Prostate gland (tissue), 2 donors: Measurements from ENCODE around the gene ARHGAP9. TPM values are rescaled to one million over a fixed set of nuclear protein-coding genes. Genes with fewer than 3 reads are reported as not detected.
A peak's percentile ranks its signal among the peaks of the same experiment; 100 is the strongest.

Experiments used
- DNase-seq: peaks from one replicate; pipeline ENCODE4 v3.0.0-alpha.2; 2019; ENCODE audit warnings: low spot score
- H3K27ac ChIP-seq, 2 donors: fragments of 200-600 bp; sonication (generic); 2 replicates each; pipeline ENCODE4 v1.5.1; 2017 to 2019
- H3K27me3 ChIP-seq: fragments of 200-600 bp; sonication (generic); replicated peaks from 2 replicates; pipeline ENCODE4 v1.5.1; 2019; ENCODE audit not compliant: insufficient read depth
- H3K36me3 ChIP-seq, 2 donors: fragments of 200-600 bp; sonication (generic); 1 replicate in 1 of 2; 2 replicates in 1 of 2; pipeline versions ENCODE4 v1.5.1 to v1.8.1; 2017 to 2019
- H3K4me1 ChIP-seq: fragments of 200-600 bp; sonication (generic); replicated peaks from 2 replicates; pipeline ENCODE4 v1.5.1; 2019
- H3K4me3 ChIP-seq, 2 donors: fragments of 200-600 bp; sonication (generic); 2 replicates each; pipeline ENCODE4 v1.5.1; 2017 to 2019
- H3K9me3 ChIP-seq: fragments of 200-600 bp; sonication (generic); 2 replicates; pipeline ENCODE4 v1.5.1; 2017
- CTCF ChIP-seq, 4 experiments: fragments of 200-600 bp in 2 of 4; fragments of 450-650 bp in 2 of 4; sonication (generic) in 2 of 4; IDR thresholded peaks; 1 replicate in 3 of 4; 2 replicates in 1 of 4; pipeline ENCODE4 v1.5.1; 2016 to 2019; ENCODE audit warnings: antibody characterized with exemption in 4 of 4, mild to moderate bottlenecking in 2 of 4, moderate library complexity in 2 of 4
- POLR2A ChIP-seq: fragments of 450-650 bp; IDR thresholded peaks from one replicate; pipeline ENCODE4 v1.6.1; 2016; ENCODE audit warnings: antibody characterized with exemption, mild to moderate bottlenecking
- POLR2AphosphoS5 ChIP-seq: sonication (generic); formaldehyde crosslinking; IDR thresholded peaks from one replicate; pipeline ENCODE4 v1.6.1; 2017; ENCODE audit warnings: antibody characterized with exemption
- WGBS: methylation state at CpG from one replicate; pipeline ENCODE4 v1.1.5; 2018; 5-methylcytosine and 5-hydroxymethylcytosine counted together
- intact Hi-C: fragments of 100-400 bp; cut with DNase I; formaldehyde crosslinking; loops from one replicate; pipeline ENCODE4 v1.14.2; 2022
- total RNA-seq, 2 donors: library from RNA; depleted of rRNA; stranded (reverse); fragments of >200 nt; gene quantifications; one replicate each; pipeline ENCODE4 v1.1.0, GENCODE V29; 2016

The ARHGAP9 gene
- total RNA-seq, 2 donors from 2014 or later, result 3.5 to 13.6 TPM

- Histone ChIP-seq H3K9me3 (no peaks in the 10 kb centered on the region), H3K4me3 (no peak overlapping the region), H3K27ac (no peak overlapping the region), H3K36me3 (peaks cover 8 to 14% of the 10 kb centered on the region in 2 donors), H3K27me3 (no peaks in the 10 kb centered on the region), H3K4me1 (peaks cover 21% of the 10 kb centered on the region)
- no peak for TF ChIP-seq CTCF (IDR thresholded peaks at IDR 0.05)
- TF ChIP-seq POLR2AphosphoS5, result no peak
- no peak for TF ChIP-seq POLR2A
- no peak for DNase-seq
- intact Hi-C loops, result no loop called here
- 80% methylated on average over 4 of the region's 4 CpGs for WGBS
Observed at GRCh38 chr12:57526477-57527126, 46.9 kb upstream of the ARHGAP9 start.

- H3K27me3 ChIP-seq, result no peaks in the 10 kb centered on the region
- WGBS, result 73% methylated on average over 16 of the region's 16 CpGs
- no peak for DNase-seq
- peaks cover 21% of the 10 kb centered on the region for H3K4me1 ChIP-seq
- H3K9me3 ChIP-seq, result no peaks in the 10 kb centered on the region
- intact Hi-C loops, result no loop called here
- no peak overlapping the region for H3K4me3 ChIP-seq
- TF ChIP-seq POLR2AphosphoS5 (no peak), CTCF (IDR thresholded peaks at IDR 0.05) (no peak), POLR2A (no peak)
- peaks cover 8 to 14% of the 10 kb centered on the region in 2 donors for H3K36me3 ChIP-seq
- no peak overlapping the region for H3K27ac ChIP-seq
Observed at GRCh38 chr12:57525615-57526383, 46.1 kb upstream of the ARHGAP9 start.

- Histone ChIP-seq H3K27me3 (no peaks in the 10 kb centered on the region), H3K9me3 (no peaks in the 10 kb centered on the region), H3K36me3 (peaks cover 8 to 14% of the 10 kb centered on the region in 2 donors), H3K27ac (peak overlapping the region in 1 of 2 donors; percentile 99), H3K4me1 (peaks cover 21% of the 10 kb centered on the region), H3K4me3 (peak overlapping the region in 1 of 2 donors; percentile 85)
- no peak for TF ChIP-seq POLR2A
- no peak for TF ChIP-seq CTCF (IDR thresholded peaks at IDR 0.05)
- TF ChIP-seq POLR2AphosphoS5, result no peak
- WGBS, result 61% methylated on average over 11 of the region's 11 CpGs
- DNase-seq, result no peak
- intact Hi-C loops, result loop anchor here (5.0 kb wide), 1 partner anchor 82 kb away; no protein-coding TSS in a partner anchor
Observed at GRCh38 chr12:57524814-57525614, 45.3 kb upstream of the ARHGAP9 start.

- 59% methylated on average over 14 of the region's 14 CpGs for WGBS
- no peaks in the 10 kb centered on the region for H3K27me3 ChIP-seq
- intact Hi-C loops, result loop anchor here (5.0 kb wide), 1 partner anchor 83 kb away; no protein-coding TSS in a partner anchor
- H3K36me3 ChIP-seq, result peaks cover 5 to 8% of the 10 kb centered on the region in 2 donors
- H3K27ac ChIP-seq, result peak overlapping the region; percentile 99
- H3K9me3 ChIP-seq, result no peaks in the 10 kb centered on the region
- H3K4me1 ChIP-seq, result peaks cover 21% of the 10 kb centered on the region
- no peak for DNase-seq
- peak overlapping the region; percentile 67 to 85 for H3K4me3 ChIP-seq
- TF ChIP-seq CTCF (IDR thresholded peaks at IDR 0.05), result no peak
- TF ChIP-seq POLR2AphosphoS5, result no peak
- TF ChIP-seq POLR2A, result no peak
Observed at GRCh38 chr12:57523706-57524614, 44.3 kb upstream of the ARHGAP9 start.
